Pancreas (tissue), 10 donors: ENCODE data around the gene IL1RAPL2. TPM values are rescaled to one million over a fixed set of nuclear protein-coding genes. Genes with fewer than 3 reads are reported as not detected.

Experiments
- ATAC-seq, 4 donors: fragments of 200-7000 bp; cut with Tn5 transposase; one replicate each; pipeline versions ENCODE4 v1.8.0 to v1.9.1; 2020; ENCODE audit warnings: mild to moderate bottlenecking in 4 of 4, moderate library complexity in 4 of 4
- DNase-seq, 6 donors: peaks; one replicate each; pipeline ENCODE4 v3.0.0-alpha.2; 2020
- FAIRE-seq: peaks from 2 replicates; lab custom pipeline; 2012; peaks lifted over from hg19 to GRCh38; lab: Jason Lieb, UNC
- H3K27ac ChIP-seq, 4 donors: fragments of 200-600 bp; sonication (generic); 1 replicate in 3 of 4; 2 replicates in 1 of 4; pipeline versions ENCODE4 v1.5.0 to v1.8.0; 2020
- H3K27me3 ChIP-seq, 4 donors: fragments of 200-600 bp; one replicate each; pipeline ENCODE4 v1.8.0; 2021
- H3K36me3 ChIP-seq, 3 donors: fragments of 200-600 bp; sonication (generic) in 1 of 3; one replicate each; pipeline versions ENCODE4 v1.5.0 to v1.8.0; 2020 to 2021
- H3K4me1 ChIP-seq, 3 donors: fragments of 200-600 bp; one replicate each; pipeline ENCODE4 v1.8.0; 2021
- H3K4me3 ChIP-seq, 4 donors: fragments of 200-600 bp; sonication (generic) in 2 of 4; one replicate each; pipeline versions ENCODE4 v1.5.0 to v1.8.0; 2020 to 2021
- H3K9me3 ChIP-seq, 4 donors: fragments of 200-600 bp; one replicate each; pipeline ENCODE4 v1.8.0; 2021
- CTCF ChIP-seq, 4 donors: fragments of 200-600 bp; sonication (generic) in 3 of 4; IDR thresholded peaks; one replicate each; pipeline versions ENCODE4 v1.5.0 to v1.8.0; 2021; ENCODE audit warnings: antibody characterized with exemption in 4 of 4
- WGBS, 2 donors: extraction: QIAGEN DNeasy Blood & Tissue Kit; methylation state at CpG; one replicate each; pipeline ENCODE4 v1.1.7; 2013; 5-methylcytosine and 5-hydroxymethylcytosine counted together
- intact Hi-C, 3 donors: fragments of 100-400 bp; cut with DNase I; formaldehyde crosslinking; loops; one replicate each; pipeline versions ENCODE4 v1.11.1 to v1.14.2; 2022
- polyA plus RNA-seq, 2 donors: library from polyadenylated mRNA; stranded (reverse); fragments of 200-250 nt; gene quantifications; one replicate each; pipeline ENCODE4 v1.2.3, GENCODE V29; 2013
- total RNA-seq, 6 donors: library from RNA; stranded (reverse); fragmentation: NEBNext Ultra II Directional in 4 of 6; extraction: Animal tissue kit (Norgen Biotek cat#: 25700) in 4 of 6; gene quantifications; one replicate each; pipeline versions ENCODE4 v1.2.1 to v1.2.4, GENCODE V29; 2021 to 2023
- donor health status: healthy with polysubstance abuse.
- donor health status: DM: no; HTN: no; CAD: no; lungs with moderate emphysema.
- donor health status: DM: no; HTN: no; CAD: no.
- donor health status: control.
- donor health status: control.
- donor health status: Bipolar disorder and iron deficiency.
- donor health status: DM: yes; HTN: yes; CAD: no.
- donor health status: DM: no; HTN: no; CAD: no.
- donor health status: DM: no; HTN: no; CAD: no.
- donor health status: DM: yes; HTN: yes; CAD: no.

IL1RAPL2 gene
- total and polyA plus RNA-seq, 8 donors = 0.09 TPM; not detected in 7

- Histone ChIP-seq H3K27ac (no peak overlapping the region), H3K9me3 (no peaks in the 10 kb centered on the region), H3K4me3 (no peak overlapping the region), H3K36me3 (no peaks in the 10 kb centered on the region), H3K4me1 (no peaks in the 10 kb centered on the region), H3K27me3 (peaks cover 0 to 6% (median 0%) of the 10 kb centered on the region in 4 donors)
- DNase-seq = no peak
- intact Hi-C loops = no loop called here
- ATAC-seq = no peak
- no peak for FAIRE-seq
- no peak for TF ChIP-seq CTCF (IDR thresholded peaks at IDR 0.05)
These were observed 905.6 kb downstream of the IL1RAPL2 start for GRCh38 chrX:105471597-105471996.

- TF ChIP-seq CTCF (IDR thresholded peaks at IDR 0.05) = no peak
- H3K27ac ChIP-seq = no peak overlapping the region
- ATAC-seq (no peak), FAIRE-seq (no peak), DNase-seq (no peak)
- H3K27me3 ChIP-seq = peaks cover 0 to 6% (median 2%) of the 10 kb centered on the region in 4 donors
- H3K36me3 ChIP-seq = no peaks in the 10 kb centered on the region
- no peaks in the 10 kb centered on the region for H3K9me3 ChIP-seq
- H3K4me3 ChIP-seq = no peak overlapping the region
- no peaks in the 10 kb centered on the region for H3K4me1 ChIP-seq
- intact Hi-C loops = no loop called here
These were observed 909.8 kb downstream of the IL1RAPL2 start for GRCh38 chrX:105475801-105476200.

GRCh38 chrX:105477351-105477750 is 911.4 kb downstream of the IL1RAPL2 start:
- no peak for DNase-seq
- no peaks in the 10 kb centered on the region for H3K4me1 ChIP-seq
- intact Hi-C loops = no loop called here
- no peak overlapping the region for H3K27ac ChIP-seq
- no peaks in the 10 kb centered on the region for H3K36me3 ChIP-seq
- no peaks in the 10 kb centered on the region for H3K9me3 ChIP-seq
- H3K27me3 ChIP-seq = peaks cover 0 to 6% (median 2%) of the 10 kb centered on the region in 4 donors
- no peak overlapping the region for H3K4me3 ChIP-seq
- 77 to 93% methylated on average over 1 of the region's 1 CpG for WGBS, 2 donors
- TF ChIP-seq CTCF (IDR thresholded peaks at IDR 0.05) = no peak
- no peak for ATAC-seq
- FAIRE-seq = no peak

- WGBS, 2 donors = 81 to 89% methylated on average over 1 of the region's 1 CpG
- no peak for DNase-seq
- intact Hi-C loops = no loop called here
- Histone ChIP-seq H3K9me3 (no peaks in the 10 kb centered on the region), H3K27me3 (peaks cover 0 to 4% (median 0%) of the 10 kb centered on the region in 4 donors), H3K4me1 (no peaks in the 10 kb centered on the region), H3K27ac (no peak overlapping the region), H3K4me3 (no peak overlapping the region), H3K36me3 (no peaks in the 10 kb centered on the region)
- no peak for TF ChIP-seq CTCF (IDR thresholded peaks at IDR 0.05)
- no peak for ATAC-seq
- no peak for FAIRE-seq
These were observed 914.8 kb downstream of the IL1RAPL2 start for GRCh38 chrX:105480646-105481310.

GRCh38 chrX:105483011-105483410 is 917.0 kb downstream of the IL1RAPL2 start:
- intact Hi-C loops = no loop called here
- H3K27me3 ChIP-seq = peaks cover 0 to 4% (median 0%) of the 10 kb centered on the region in 4 donors
- no peak for DNase-seq
- no peak for FAIRE-seq
- H3K4me3 ChIP-seq = no peak overlapping the region
- no peak for TF ChIP-seq CTCF (IDR thresholded peaks at IDR 0.05)
- no peaks in the 10 kb centered on the region for H3K9me3 ChIP-seq
- ATAC-seq = no peak
- no peaks in the 10 kb centered on the region for H3K36me3 ChIP-seq
- no peak overlapping the region for H3K27ac ChIP-seq
- no peaks in the 10 kb centered on the region for H3K4me1 ChIP-seq
